Urinary bladder (tissue), 4 donors: ENCODE measurements around the gene ZFHX3. TPM values are rescaled to one million over a fixed set of nuclear protein-coding genes. Genes with fewer than 3 reads are reported as not detected.

Experiments
- DNase-seq: peaks from one replicate; pipeline ENCODE4 v3.0.0-alpha.2; 2015; ENCODE audit errors: extremely low spot score
- H3K27ac ChIP-seq: one replicate; pipeline ENCODE4 v1.5.1; 2013; ENCODE audit warnings: low read depth, mild to moderate bottlenecking, moderate library complexity
- H3K36me3 ChIP-seq: one replicate; pipeline ENCODE4 v1.6.1; 2013; ENCODE audit warnings: mild to moderate bottlenecking, moderate library complexity; ENCODE audit not compliant: insufficient read depth
- H3K4me1 ChIP-seq: one replicate; pipeline ENCODE4 v1.6.1; 2013; ENCODE audit warnings: mild to moderate bottlenecking, moderate library complexity; ENCODE audit not compliant: insufficient read depth
- H3K4me3 ChIP-seq: one replicate; pipeline ENCODE4 v1.5.1; 2013; ENCODE audit warnings: low read depth, low read length
- WGBS: extraction: QIAGEN DNeasy Blood & Tissue Kit; methylation state at CpG from one replicate; pipeline ENCODE4 v1.1.7; 2013; 5-methylcytosine and 5-hydroxymethylcytosine counted together
- polyA plus RNA-seq: library from polyadenylated mRNA; stranded (reverse); fragments of 200-250 nt; gene quantifications from one replicate; pipeline ENCODE4 v1.2.3, GENCODE V29; 2013
- total RNA-seq: library from RNA; depleted of rRNA; stranded (reverse); fragments of >200 nt; gene quantifications from one replicate; pipeline ENCODE4 v1.2.3, GENCODE V29; 2014
- donor health status: healthy with polysubstance abuse.
- donor health status: healthy.

ZFHX3 gene
- total and polyA plus RNA-seq, 2 donors: 11.8 to 19.4 TPM

GRCh38 chr16:72975809-72976437, 72.0 kb downstream of the ZFHX3 start:
- no peaks in the 10 kb centered on the region for H3K36me3 ChIP-seq
- 69% methylated on average over 5 of the region's 5 CpGs for WGBS
- H3K4me3 ChIP-seq: no peak overlapping the region
- no peaks in the 10 kb centered on the region for H3K4me1 ChIP-seq
- H3K27ac ChIP-seq: no peak overlapping the region
- DNase-seq: no peak

GRCh38 chr16:72974142-72974769, 73.7 kb downstream of the ZFHX3 start:
- no peak overlapping the region for H3K4me3 ChIP-seq
- H3K36me3 ChIP-seq: no peaks in the 10 kb centered on the region
- H3K4me1 ChIP-seq: no peaks in the 10 kb centered on the region
- no peak for DNase-seq
- WGBS: 77% methylated on average over 13 of the region's 13 CpGs
- no peak overlapping the region for H3K27ac ChIP-seq

DNA sequence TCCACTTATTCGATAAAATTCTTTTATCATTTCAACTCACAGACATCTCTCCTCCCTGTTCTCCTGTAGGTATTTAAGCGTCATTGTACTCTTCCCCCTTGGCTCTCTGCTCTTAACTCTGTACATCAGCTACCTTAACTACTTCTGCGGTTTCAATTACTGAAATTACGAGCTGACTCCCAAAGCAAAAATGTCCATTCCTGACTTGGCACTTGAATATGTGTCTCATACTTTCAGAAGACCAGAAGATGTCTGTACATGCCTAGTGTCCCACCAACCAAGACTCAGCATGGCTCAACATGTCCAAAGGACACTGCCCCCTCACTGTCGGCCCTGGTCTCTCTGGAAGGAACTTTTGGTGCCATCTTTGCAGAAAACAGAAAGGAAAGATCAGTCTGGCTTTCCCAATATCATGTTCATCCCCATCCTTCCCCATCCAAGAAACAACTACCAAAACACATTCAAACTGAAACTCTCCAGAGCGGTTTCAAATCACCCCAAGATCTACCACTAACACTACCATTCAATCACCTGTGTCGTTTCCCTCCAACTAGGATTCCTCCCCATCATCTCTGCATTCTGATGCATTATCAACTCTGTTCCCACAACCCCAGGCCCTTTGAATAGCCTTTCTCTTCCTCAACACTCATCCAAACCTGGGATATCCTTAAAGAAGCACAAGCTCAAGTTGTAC, 74.9 kb downstream of the ZFHX3 start:
- Histone ChIP-seq H3K36me3 (no peaks in the 10 kb centered on the region), H3K4me3 (no peak overlapping the region), H3K27ac (no peak overlapping the region), H3K4me1 (no peaks in the 10 kb centered on the region)
- no peak for DNase-seq
- 81% methylated on average over 7 of the region's 7 CpGs for WGBS

GRCh38 chr16:72971370-72971769, 76.6 kb downstream of the ZFHX3 start:
- Histone ChIP-seq H3K4me1 (no peaks in the 10 kb centered on the region), H3K4me3 (no peak overlapping the region), H3K36me3 (no peaks in the 10 kb centered on the region), H3K27ac (no peak overlapping the region)
- 83% methylated on average over 5 of the region's 5 CpGs for WGBS
- DNase-seq: no peak

DNA sequence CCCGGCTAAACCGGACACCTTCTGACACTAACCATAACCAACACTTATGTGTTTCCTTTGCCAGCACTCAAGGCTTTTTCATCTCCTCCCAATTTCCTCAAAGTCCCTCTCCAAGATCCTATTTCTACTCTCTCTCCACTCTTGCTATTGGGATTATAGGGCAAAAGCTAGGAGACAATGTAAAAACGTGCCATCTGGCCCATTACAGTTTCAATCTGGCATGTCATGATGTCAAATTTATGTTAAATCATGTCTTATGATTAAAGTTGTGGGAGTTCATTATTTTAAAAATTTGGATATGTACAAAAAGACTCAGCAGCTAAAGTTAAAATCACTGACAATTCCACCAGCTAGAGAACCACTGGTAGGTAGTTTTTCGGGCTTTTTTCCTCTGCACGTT, 77.3 kb downstream of the ZFHX3 start:
- H3K4me1 ChIP-seq: no peaks in the 10 kb centered on the region
- DNase-seq: no peak
- 93% methylated on average over 5 of the region's 5 CpGs for WGBS
- no peak overlapping the region for H3K27ac ChIP-seq
- H3K36me3 ChIP-seq: no peaks in the 10 kb centered on the region
- no peak overlapping the region for H3K4me3 ChIP-seq

DNA sequence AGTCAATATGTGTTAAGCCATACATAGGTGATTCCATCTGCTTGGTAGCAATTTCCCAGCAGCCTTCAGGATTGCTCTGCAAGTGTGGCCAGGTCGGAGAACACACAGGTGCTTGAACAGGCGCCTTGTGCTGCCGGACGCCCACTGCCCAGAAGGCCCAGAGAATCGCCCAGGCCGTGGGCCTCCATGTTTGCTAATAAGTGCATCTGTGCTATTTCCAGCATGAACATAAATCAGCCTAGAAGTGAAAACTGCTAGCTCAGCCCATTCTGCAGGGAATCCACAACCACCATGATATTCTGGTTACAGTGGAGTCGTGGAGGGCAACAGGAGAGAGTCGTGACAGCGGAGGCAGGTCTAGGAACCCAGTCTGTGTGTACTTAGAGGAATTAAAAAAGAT, 78.1 kb downstream of the ZFHX3 start:
- H3K36me3 ChIP-seq: no peaks in the 10 kb centered on the region
- no peak overlapping the region for H3K27ac ChIP-seq
- H3K4me3 ChIP-seq: no peak overlapping the region
- H3K4me1 ChIP-seq: no peaks in the 10 kb centered on the region
- no peak for DNase-seq
- WGBS: 83% methylated on average over 9 of the region's 9 CpGs

DNA sequence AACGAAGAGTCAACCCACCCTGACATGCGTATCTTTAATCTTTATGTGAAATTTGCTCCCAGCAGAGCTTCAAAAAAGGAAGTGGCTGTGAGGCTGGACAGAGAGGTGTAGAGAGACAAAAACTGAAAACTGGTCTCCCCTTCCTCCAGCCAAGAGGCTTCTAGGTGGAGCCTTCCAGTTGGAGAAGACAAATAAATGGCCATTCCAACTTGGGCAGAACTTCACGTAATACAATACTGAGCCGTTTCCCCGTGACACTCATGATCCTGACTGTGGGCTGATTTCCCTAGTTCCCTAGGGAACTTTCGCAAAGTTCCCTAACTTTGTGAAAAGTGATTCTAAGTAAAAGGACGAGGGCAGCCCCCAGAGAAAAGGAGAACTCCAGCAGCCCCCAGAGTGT, 78.8 kb downstream of the ZFHX3 start:
- no peak overlapping the region for H3K4me3 ChIP-seq
- WGBS: 69% methylated on average over 7 of the region's 7 CpGs
- no peaks in the 10 kb centered on the region for H3K4me1 ChIP-seq
- H3K36me3 ChIP-seq: no peaks in the 10 kb centered on the region
- no peak for DNase-seq
- no peak overlapping the region for H3K27ac ChIP-seq

DNA sequence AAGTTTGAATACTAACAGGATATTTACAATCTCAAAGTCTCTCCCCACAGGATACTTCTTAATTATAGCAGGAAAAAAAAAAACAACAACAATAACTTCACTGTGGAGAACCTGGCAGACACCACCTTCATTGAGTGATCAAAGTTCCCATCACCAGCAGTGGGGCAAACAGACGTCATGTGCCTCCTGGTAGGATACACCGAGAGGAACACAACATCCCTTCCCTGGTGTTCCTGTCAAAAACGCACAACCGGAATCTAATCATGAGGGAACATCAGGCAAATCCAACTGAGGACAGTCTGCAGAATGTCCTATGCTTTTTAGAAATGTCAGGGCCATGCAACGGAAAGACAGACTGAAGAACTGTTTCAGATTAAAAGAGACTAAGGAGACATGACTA, 80.0 kb downstream of the ZFHX3 start:
- Histone ChIP-seq H3K4me1 (no peaks in the 10 kb centered on the region), H3K36me3 (no peaks in the 10 kb centered on the region), H3K27ac (no peak overlapping the region), H3K4me3 (no peak overlapping the region)
- 92% methylated on average over 5 of the region's 5 CpGs for WGBS
- DNase-seq: no peak

- H3K27ac ChIP-seq: no peak overlapping the region
- no peaks in the 10 kb centered on the region for H3K36me3 ChIP-seq
- WGBS: 58% methylated on average over 10 of the region's 10 CpGs
- no peak overlapping the region for H3K4me3 ChIP-seq
- no peak for DNase-seq
- no peaks in the 10 kb centered on the region for H3K4me1 ChIP-seq
These were observed 84.2 kb downstream of the ZFHX3 start for GRCh38 chr16:72963533-72964315.

DNA sequence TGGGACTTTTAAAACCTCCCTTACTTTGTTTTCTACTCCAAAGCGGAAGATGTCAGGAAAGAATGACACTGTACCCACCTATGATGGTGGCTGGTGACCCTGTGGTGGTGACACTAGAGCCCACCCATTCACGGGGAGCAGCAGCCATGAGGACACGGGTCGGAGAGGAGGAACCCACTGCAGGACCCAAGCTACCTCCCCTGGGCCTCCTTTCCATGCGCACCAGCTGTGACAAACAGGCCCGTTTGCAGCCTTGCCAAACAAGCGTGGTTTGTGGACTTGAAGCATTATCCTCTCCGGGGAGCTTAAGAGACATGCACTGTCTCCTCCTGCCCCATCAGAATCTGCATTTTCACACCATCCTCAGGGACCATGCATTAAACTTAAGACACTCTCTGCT, 85.6 kb downstream of the ZFHX3 start:
- no peak overlapping the region for H3K4me3 ChIP-seq
- no peak for DNase-seq
- H3K4me1 ChIP-seq: no peaks in the 10 kb centered on the region
- no peak overlapping the region for H3K27ac ChIP-seq
- WGBS: 92% methylated on average over 8 of the region's 8 CpGs
- H3K36me3 ChIP-seq: no peaks in the 10 kb centered on the region

DNA sequence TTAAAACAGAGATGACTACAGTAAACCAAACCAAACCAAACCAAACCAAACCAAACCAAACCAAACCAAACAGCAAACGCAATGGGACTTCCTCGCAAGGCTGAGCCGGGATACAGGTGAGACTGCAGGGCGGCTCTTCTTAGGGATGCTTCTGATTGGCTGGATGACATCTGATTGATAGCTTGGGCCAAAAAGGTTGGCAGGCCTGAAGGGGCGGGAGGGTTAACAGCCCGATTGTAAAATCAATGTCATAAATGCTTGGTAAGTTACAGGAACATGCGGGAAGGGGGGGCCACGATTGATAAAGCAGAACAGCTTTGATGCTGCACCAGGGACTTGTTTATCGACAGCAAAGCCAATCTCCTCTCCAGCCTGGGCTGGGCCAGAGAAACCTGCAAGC, 86.1 kb downstream of the ZFHX3 start:
- Histone ChIP-seq H3K4me1 (no peaks in the 10 kb centered on the region), H3K36me3 (no peaks in the 10 kb centered on the region), H3K4me3 (no peak overlapping the region), H3K27ac (no peak overlapping the region)
- DNase-seq: no peak
- WGBS: 88% methylated on average over 9 of the region's 9 CpGs

DNA sequence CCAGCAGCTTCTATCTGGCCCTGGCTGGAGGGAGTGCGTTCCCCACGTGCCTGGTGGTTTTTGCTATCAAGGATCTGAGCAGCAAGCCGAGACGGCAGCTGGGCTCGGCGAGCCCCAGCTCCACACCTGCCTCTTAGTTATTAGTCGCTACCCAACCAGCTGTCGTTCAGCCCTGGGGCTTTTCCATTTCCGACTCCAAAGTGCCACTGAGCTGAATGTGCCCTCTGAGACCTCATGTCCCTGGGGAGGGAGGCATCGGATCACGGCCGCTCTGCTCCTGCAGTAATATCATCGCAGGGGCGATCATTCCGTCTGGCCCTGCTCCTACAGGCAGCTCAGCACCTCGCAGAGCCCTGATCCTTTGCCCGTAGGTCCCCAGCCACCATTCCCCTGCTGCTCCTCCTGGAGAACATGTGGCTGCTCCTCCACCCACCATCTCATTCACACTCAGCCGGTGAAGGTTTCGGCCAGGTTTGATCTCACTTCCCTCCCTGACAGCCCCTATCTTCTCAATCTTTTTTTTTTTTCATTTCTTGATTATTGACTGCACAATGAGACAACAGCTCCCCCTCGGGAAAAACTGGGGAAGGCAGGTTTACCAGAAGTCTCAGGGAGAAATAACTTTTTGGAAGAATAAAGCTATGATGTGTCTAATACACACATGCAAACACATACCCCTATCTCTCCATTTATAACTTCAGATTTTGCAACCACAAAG, 86.7 kb downstream of the ZFHX3 start:
- Histone ChIP-seq H3K4me3 (no peak overlapping the region), H3K4me1 (no peaks in the 10 kb centered on the region), H3K27ac (no peak overlapping the region), H3K36me3 (no peaks in the 10 kb centered on the region)
- no peak for DNase-seq
- 80% methylated on average over 20 of the region's 20 CpGs for WGBS

- WGBS: 97% methylated on average over 20 of the region's 20 CpGs
- Histone ChIP-seq H3K27ac (no peak overlapping the region), H3K4me3 (no peak overlapping the region), H3K4me1 (no peaks in the 10 kb centered on the region), H3K36me3 (no peaks in the 10 kb centered on the region)
- DNase-seq: no peak
These were observed 87.8 kb downstream of the ZFHX3 start for GRCh38 chr16:72960101-72960500.
